MCF 10A (cell line): ENCODE data around the gene PDIA2. TPM values are rescaled to one million over a fixed set of nuclear protein-coding genes. Genes with fewer than 3 reads are reported as not detected.

Source experiments
- BruUV-seq: library from RNA; stranded (reverse); fragments of 400-500 nt; replicated peaks from 2 replicates; lab custom pipeline; 2021; lab: Mats Ljungman, UMichigan
- CTCF ChIA-PET: fragments of 300-600 bp; sonication (Branson Sonifier 250); formaldehyde crosslinking; extraction: SDS; loops from one replicate; lab custom pipeline; 2021; ENCODE audit warnings: antibody characterized with exemption, inconsistent platforms; lab: Yijun Ruan, JAX
- POLR2A ChIA-PET: fragments of 300-600, 350-650 bp; sonication (Branson Sonifier 250); formaldehyde crosslinking; extraction: SDS; loops from one replicate; lab custom pipeline; 2020; ENCODE audit warnings: antibody characterized with exemption, inconsistent platforms; lab: Yijun Ruan, JAX
- DNase-seq: peaks from one replicate; pipeline ENCODE4 v3.0.0-alpha.2; 2018; ENCODE audit not compliant: unreplicated experiment
- H3K27ac Mint-ChIP-seq: one replicate; pipeline ENCODE4 v1.8.0; 2022; ENCODE audit warnings: mild to moderate bottlenecking, low read depth, mixed read lengths; ENCODE audit not compliant: unreplicated experiment
- H3K27me3 Mint-ChIP-seq: one replicate; pipeline ENCODE4 v1.8.0; 2022; ENCODE audit warnings: mixed read lengths; ENCODE audit not compliant: insufficient read depth, unreplicated experiment
- H3K36me3 Mint-ChIP-seq: one replicate; pipeline ENCODE4 v1.8.0; 2022; ENCODE audit warnings: mild to moderate bottlenecking, moderate library complexity, mixed read lengths; ENCODE audit not compliant: insufficient read depth, unreplicated experiment
- H3K4me1 Mint-ChIP-seq: one replicate; pipeline ENCODE4 v1.8.0; 2022; ENCODE audit warnings: mixed read lengths; ENCODE audit not compliant: insufficient read depth, unreplicated experiment
- H3K4me3 Mint-ChIP-seq: one replicate; pipeline ENCODE4 v1.8.0; 2022; ENCODE audit warnings: mild to moderate bottlenecking, moderate library complexity, mixed read lengths; ENCODE audit not compliant: unreplicated experiment
- H3K9me3 Mint-ChIP-seq: one replicate; pipeline ENCODE4 v1.8.0; 2022; ENCODE audit warnings: mixed read lengths; ENCODE audit not compliant: unreplicated experiment
- CTCF ChIP-seq: fragments of 200-600 bp; IDR thresholded peaks from one replicate; pipeline ENCODE4 v1.8.0; 2022; ENCODE audit warnings: antibody characterized with exemption, mild to moderate bottlenecking; ENCODE audit not compliant: unreplicated experiment
- intact Hi-C: fragments of 100-400 bp; cut with micrococcal nuclease; formaldehyde crosslinking; loops from 2 replicates; pipeline ENCODE4 v1.14.1; 2022
- total RNA-seq: library from RNA; stranded (reverse); gene quantifications from 2 replicates; pipeline ENCODE4 v1.2.3, GENCODE V29; 2022

Gene PDIA2
- total RNA-seq, 1 experiment from 2014 or later = not detected

GRCh38 chr16:282491-282890, 473 bp upstream of the PDIA2 start:
- no peak for DNase-seq
- Mint-ChIP-seq H3K27me3 (no peaks in the 10 kb centered on the region), H3K4me1 (peaks cover 4% of the 10 kb centered on the region), H3K36me3 (no peaks in the 10 kb centered on the region), H3K4me3 (no peak overlapping the region), H3K27ac (no peak overlapping the region), H3K9me3 (no peaks in the 10 kb centered on the region)
- no peak for TF ChIP-seq CTCF
- intact Hi-C loops = no loop called here
- ChIA-PET POLR2A (no interaction called here), CTCF (no interaction called here)
- BruUV-seq = no TSS peak

GRCh38 chr16:284204-285120, 1.5 kb downstream of the PDIA2 start:
- H3K27me3 Mint-ChIP-seq = no peaks in the 10 kb centered on the region
- no peak overlapping the region for H3K27ac Mint-ChIP-seq
- no peak for DNase-seq
- no TSS peak for BruUV-seq
- intact Hi-C loops = no loop called here
- no peak for TF ChIP-seq CTCF
- H3K4me1 Mint-ChIP-seq = no peaks in the 10 kb centered on the region
- CTCF ChIA-PET = no interaction called here
- H3K36me3 Mint-ChIP-seq = peaks cover 1% of the 10 kb centered on the region
- H3K4me3 Mint-ChIP-seq = no peak overlapping the region
- POLR2A ChIA-PET = no interaction called here
- H3K9me3 Mint-ChIP-seq = no peaks in the 10 kb centered on the region

- no peak for TF ChIP-seq CTCF
- Mint-ChIP-seq H3K36me3 (peaks cover 9% of the 10 kb centered on the region), H3K27ac (no peak overlapping the region), H3K9me3 (no peaks in the 10 kb centered on the region), H3K4me1 (no peaks in the 10 kb centered on the region), H3K4me3 (no peak overlapping the region), H3K27me3 (no peaks in the 10 kb centered on the region)
- intact Hi-C loops = no loop called here
- POLR2A ChIA-PET = no interaction called here
- no peak for DNase-seq
- BruUV-seq = no TSS peak
- CTCF ChIA-PET = no interaction called here
Measured at GRCh38 chr16:285146-286055, 2.4 kb downstream of the PDIA2 start.
